ENCODE data around the gene CHCHD6. TPM values are rescaled to one million over a fixed set of nuclear protein-coding genes. Genes with fewer than 3 reads are reported as not detected.

CHCHD6 gene
- total RNA-seq, 1 donor, result 10.9 TPM

- Histone ChIP-seq H3K4me1 (ENCODE audit: insufficient read depth, low read length) (peaks cover 10% of the 10 kb centered on the region), H3K36me3 (ENCODE audit: insufficient read depth, low read length) (no peaks in the 10 kb centered on the region), H3K27me3 (ENCODE audit: insufficient read depth, low read length) (no peaks in the 10 kb centered on the region), H3K79me2 (ENCODE audit: insufficient read depth, low read length) (no peaks in the 10 kb centered on the region), H3K9me3 (ENCODE audit: low read depth, low read length) (no peaks in the 10 kb centered on the region), H4K20me1 (ENCODE audit: insufficient read depth, low read length) (no peaks in the 10 kb centered on the region), H3K27ac (ENCODE audit: low read depth, low read length) (no peak overlapping the region), H2AFZ (ENCODE audit: low read length) (no peak overlapping the region), H3K4me3 (ENCODE audit: insufficient read depth, low read length) (no peak overlapping the region), H3K4me2 (ENCODE audit: insufficient read depth, low read length) (no peak overlapping the region)
- TF ChIP-seq CTCF (IDR thresholded peaks at IDR 0.05; ENCODE audit: extremely low read depth, low read depth, low read length), result no peak
- DNase-seq (ENCODE audit: insufficient read length, low spot score, missing footprints), result no peak
These were observed 147.9 kb downstream of the CHCHD6 start for GRCh38 chr3:126851934-126852333.

- DNase-seq (ENCODE audit: insufficient read length, low spot score, missing footprints), result no peak
- TF ChIP-seq CTCF (IDR thresholded peaks at IDR 0.05; ENCODE audit: extremely low read depth, low read depth, low read length), result no peak
- Histone ChIP-seq H3K9me3 (ENCODE audit: low read depth, low read length) (no peaks in the 10 kb centered on the region), H3K4me1 (ENCODE audit: insufficient read depth, low read length) (peaks cover 10% of the 10 kb centered on the region), H3K4me2 (ENCODE audit: insufficient read depth, low read length) (no peak overlapping the region), H3K36me3 (ENCODE audit: insufficient read depth, low read length) (no peaks in the 10 kb centered on the region), H2AFZ (ENCODE audit: low read length) (no peak overlapping the region), H3K79me2 (ENCODE audit: insufficient read depth, low read length) (no peaks in the 10 kb centered on the region), H4K20me1 (ENCODE audit: insufficient read depth, low read length) (no peaks in the 10 kb centered on the region), H3K4me3 (ENCODE audit: insufficient read depth, low read length) (no peak overlapping the region), H3K27me3 (ENCODE audit: insufficient read depth, low read length) (no peaks in the 10 kb centered on the region), H3K27ac (ENCODE audit: low read depth, low read length) (no peak overlapping the region)
These were observed 148.5 kb downstream of the CHCHD6 start for GRCh38 chr3:126852511-126852910.

GRCh38 chr3:126854666-126855065, 150.6 kb downstream of the CHCHD6 start:
- Histone ChIP-seq H3K4me2 (ENCODE audit: insufficient read depth, low read length) (no peak overlapping the region), H3K4me3 (ENCODE audit: insufficient read depth, low read length) (no peak overlapping the region), H3K27ac (ENCODE audit: low read depth, low read length) (no peak overlapping the region), H2AFZ (ENCODE audit: low read length) (no peak overlapping the region), H3K27me3 (ENCODE audit: insufficient read depth, low read length) (no peaks in the 10 kb centered on the region), H3K79me2 (ENCODE audit: insufficient read depth, low read length) (no peaks in the 10 kb centered on the region), H3K9me3 (ENCODE audit: low read depth, low read length) (no peaks in the 10 kb centered on the region), H3K4me1 (ENCODE audit: insufficient read depth, low read length) (peaks cover 15% of the 10 kb centered on the region), H3K36me3 (ENCODE audit: insufficient read depth, low read length) (no peaks in the 10 kb centered on the region), H4K20me1 (ENCODE audit: insufficient read depth, low read length) (no peaks in the 10 kb centered on the region)
- no peak for TF ChIP-seq CTCF (IDR thresholded peaks at IDR 0.05; ENCODE audit: extremely low read depth, low read depth, low read length)
- DNase-seq (ENCODE audit: insufficient read length, low spot score, missing footprints), result no peak

- H3K36me3 ChIP-seq (ENCODE audit: insufficient read depth, low read length), result no peaks in the 10 kb centered on the region
- DNase-seq (ENCODE audit: insufficient read length, low spot score, missing footprints), result no peak
- no peaks in the 10 kb centered on the region for H3K79me2 ChIP-seq (ENCODE audit: insufficient read depth, low read length)
- peaks cover 11% of the 10 kb centered on the region for H3K4me1 ChIP-seq (ENCODE audit: insufficient read depth, low read length)
- H2AFZ ChIP-seq (ENCODE audit: low read length), result no peak overlapping the region
- TF ChIP-seq CTCF (IDR thresholded peaks at IDR 0.05; ENCODE audit: extremely low read depth, low read depth, low read length), result no peak
- H4K20me1 ChIP-seq (ENCODE audit: insufficient read depth, low read length), result no peaks in the 10 kb centered on the region
- H3K27ac ChIP-seq (ENCODE audit: low read depth, low read length), result no peak overlapping the region
- H3K9me3 ChIP-seq (ENCODE audit: low read depth, low read length), result no peaks in the 10 kb centered on the region
- H3K4me2 ChIP-seq (ENCODE audit: insufficient read depth, low read length), result no peak overlapping the region
- H3K4me3 ChIP-seq (ENCODE audit: insufficient read depth, low read length), result no peak overlapping the region
- no peaks in the 10 kb centered on the region for H3K27me3 ChIP-seq (ENCODE audit: insufficient read depth, low read length)
These were observed 151.3 kb downstream of the CHCHD6 start for GRCh38 chr3:126855374-126855773.
